HG02852 (cell line): Measurements from ENCODE around the gene IL17F.

Experiments used
- ATAC-seq: cut with Tn5 transposase; IDR thresholded peaks from one replicate; pipeline ENCODE4 v1.9.1; 2021; ENCODE audit warnings: mild to moderate bottlenecking, moderate library complexity; ENCODE audit not compliant: unreplicated experiment

IL17F gene

DNA sequence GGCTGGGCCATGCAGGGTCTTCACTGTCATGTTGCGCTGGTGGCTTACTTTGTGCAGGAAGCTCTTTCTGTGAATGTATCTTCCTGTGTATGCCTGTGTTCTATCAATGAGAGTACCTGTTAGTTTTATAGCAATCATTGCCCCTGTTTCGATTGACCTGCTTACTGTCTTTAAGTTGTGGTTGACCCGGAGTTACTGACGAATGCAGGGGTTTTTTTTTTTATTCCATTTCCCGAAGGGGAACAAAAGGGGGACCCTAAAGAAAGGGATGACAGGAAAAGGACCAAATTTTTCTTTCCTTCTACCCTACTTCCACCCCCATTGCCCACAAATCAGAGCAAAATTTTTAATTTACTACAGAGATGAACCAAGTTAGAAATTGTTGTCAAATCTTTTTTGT is at the start of gene IL17F:
Gene IL17F (minus strand): TSS at position 101 of the 400 bp plus-strand sequence. CDS start 71 bp downstream, at position 30.
- ATAC-seq = no peak

DNA sequence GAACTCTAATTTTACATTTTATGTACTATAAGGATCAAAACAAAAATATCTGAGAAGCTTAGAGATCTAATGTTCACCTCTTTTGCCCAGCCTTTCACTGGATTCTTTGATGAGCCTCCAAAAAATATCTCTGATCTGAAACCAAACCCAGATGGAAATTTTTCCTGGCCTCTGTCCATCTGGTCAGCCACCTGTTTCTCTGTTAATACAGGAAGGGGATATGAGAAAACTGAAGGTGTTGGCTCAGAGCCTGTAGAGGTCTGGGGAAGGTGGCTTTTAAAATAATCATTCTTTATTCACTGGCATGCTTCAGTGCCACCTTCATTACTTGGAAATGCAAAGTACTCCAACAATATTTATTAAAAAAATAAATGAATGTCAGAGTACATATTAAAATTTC is 48.8 kb upstream of the IL17F start:
- no peak for ATAC-seq

DNA sequence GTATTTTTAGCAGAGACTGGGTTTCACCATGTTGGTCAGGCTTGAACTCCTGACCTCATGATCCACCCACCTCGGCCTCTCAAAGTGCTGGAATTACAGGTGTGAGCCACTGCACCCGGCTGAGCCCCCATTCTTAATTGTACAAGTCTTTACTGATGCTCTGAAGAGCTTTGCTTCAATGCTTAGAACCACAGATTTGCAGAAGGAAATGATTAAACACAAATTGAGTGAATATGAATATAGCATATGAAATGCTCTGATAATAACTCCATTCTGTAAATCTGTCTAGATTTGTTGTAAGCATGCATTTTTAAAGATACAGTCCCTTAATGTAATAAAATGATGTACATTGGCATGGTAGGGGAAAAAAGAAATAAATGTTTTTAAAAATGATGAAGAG is 44.5 kb upstream of the IL17F start:
- ATAC-seq = no peak

DNA sequence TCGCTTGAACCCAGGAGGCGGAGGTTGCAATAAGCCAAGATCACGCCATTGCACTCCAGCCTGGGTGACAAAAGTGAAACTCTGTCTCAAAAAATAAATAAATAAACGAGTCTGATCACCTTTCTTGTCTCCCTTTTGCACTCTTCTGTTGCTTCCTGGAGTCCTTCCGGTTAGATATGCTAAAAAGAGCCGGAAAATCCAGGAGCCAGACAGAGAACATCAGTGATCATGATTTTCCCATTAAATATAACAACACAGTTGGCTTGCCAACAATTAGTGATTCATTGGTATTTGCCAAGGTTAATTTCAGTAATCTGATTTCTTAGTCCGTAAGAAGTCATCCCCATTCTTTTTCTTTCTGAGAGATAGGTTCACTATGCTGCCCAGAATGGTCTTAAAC is 43.9 kb upstream of the IL17F start:
- no peak for ATAC-seq

DNA sequence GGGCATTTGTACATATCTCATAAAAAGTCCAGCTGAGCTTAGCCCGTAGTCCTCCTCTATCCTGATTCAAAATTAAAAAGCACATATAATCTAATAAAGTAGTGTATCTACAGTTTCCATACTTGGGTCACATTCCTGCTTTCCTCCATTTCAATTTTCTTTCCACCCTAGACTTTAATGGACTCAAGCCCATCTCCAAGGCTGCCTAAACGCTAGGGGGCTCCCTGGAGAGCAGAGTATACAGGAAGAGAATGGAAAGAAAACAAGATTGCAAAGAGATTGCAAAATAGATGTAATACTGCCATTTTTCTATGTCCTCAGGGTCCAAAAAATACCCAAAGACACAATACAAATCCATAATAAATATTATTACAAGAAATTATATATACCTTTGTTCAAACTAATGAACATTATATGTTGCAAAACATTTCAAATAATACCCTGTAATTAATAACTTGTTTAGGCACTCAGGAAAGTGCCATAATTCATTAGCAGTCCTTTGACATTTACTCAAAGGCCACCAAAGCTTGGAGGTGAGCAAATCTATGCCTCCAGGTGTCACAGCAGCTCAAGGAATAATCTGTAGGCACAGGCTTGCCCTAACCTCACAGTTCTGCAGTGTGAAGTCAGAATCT is 42.6 kb upstream of the IL17F start:
- ATAC-seq = no peak

DNA sequence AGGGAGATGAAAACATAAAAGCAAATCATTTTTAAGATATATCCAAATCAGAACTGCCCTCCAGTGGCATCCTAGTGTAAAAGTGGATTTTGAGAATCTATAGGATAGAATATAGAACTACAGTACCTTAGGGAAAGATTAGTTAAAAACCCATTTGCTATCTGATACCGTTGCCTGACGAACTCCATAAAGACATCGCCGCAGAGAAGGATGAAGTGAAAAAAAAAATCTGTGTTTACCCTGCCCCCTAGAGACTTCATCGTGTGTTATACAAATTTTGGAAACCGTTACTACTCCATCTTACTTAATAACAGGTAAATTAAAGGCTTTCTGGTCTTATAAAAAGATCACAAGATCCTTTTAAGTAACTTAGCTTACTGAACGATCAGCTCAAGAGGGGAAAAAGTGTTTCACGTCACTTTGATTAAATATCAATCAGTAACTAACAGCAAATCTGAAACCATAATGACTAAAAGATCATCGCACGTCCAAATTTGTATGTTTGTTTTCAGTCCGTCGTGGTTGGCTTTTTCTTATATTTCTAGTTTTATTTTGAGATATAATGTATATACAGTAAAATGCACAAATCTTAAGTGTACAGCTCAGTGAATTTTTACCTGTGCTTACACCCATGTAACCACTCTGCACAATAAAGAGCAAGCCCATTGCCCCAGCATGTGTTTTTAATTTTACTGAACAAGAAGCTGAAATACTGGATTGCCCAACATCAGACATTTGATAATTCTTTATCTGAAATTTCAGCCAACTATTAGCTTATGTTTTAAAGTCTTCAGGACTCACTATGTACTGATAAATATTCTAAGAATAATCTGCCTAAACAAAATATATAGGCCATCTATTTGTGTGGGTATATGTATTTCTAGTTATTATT is 41.1 kb upstream of the IL17F start:
- no peak for ATAC-seq

DNA sequence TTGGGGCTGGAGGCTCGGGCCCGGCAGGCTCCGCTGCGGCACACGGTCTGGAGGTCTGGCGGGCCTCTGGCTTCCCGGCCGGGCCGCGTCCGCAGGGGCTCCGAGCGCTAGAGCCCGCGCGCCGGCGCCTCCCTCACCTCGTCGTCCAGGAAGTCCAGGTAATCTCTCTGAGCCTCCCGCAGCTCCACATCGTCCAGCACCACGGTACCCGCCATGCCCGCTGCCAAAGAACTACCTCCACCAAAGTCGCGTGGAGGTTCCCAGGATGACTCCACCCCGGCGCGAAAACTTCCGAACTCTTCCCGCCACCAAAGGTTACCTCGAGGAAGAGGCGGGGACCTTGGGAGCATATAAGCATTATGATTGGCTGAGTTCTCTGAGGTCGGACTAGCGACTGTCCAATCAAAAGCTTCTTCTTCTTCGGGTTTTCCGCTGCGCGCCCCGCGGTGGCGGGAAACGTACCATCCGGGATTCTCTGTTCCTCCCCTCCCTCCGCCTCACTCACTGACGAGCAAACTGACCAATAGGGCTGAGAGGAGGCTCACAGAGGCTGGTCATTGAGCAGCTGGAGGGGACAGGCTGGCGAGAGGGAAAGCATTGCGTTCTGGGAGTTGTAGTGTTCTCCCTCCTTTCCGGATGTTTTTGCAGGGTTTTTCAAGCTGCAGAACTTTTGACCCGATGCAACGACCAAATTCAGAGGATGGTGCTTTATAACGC is 40.3 kb upstream of the IL17F start, which contains the start of gene MCM3:
Gene MCM3 (minus strand): TSS at position 283 of the 717 bp plus-strand sequence. CDS start 68 bp downstream, at position 215.
- peak; percentile 96 for ATAC-seq

DNA sequence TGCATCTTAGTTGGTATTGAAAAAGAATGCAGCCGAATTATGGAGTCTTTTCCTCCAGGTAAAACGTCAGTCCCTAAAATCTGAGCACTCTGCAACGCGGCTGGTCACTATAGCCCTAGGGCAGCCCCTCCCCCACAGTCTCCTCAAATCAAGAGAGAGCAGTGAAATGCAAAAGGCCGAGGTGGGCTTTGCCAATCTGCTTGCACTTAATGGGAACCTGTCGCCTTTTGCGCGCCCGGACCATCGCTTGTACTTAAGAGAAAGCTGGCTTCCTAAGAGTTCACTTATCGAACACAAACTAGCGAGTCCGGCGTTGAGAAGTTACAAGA is 39.8 kb upstream of the IL17F start:
- ATAC-seq = peak; percentile 3

DNA sequence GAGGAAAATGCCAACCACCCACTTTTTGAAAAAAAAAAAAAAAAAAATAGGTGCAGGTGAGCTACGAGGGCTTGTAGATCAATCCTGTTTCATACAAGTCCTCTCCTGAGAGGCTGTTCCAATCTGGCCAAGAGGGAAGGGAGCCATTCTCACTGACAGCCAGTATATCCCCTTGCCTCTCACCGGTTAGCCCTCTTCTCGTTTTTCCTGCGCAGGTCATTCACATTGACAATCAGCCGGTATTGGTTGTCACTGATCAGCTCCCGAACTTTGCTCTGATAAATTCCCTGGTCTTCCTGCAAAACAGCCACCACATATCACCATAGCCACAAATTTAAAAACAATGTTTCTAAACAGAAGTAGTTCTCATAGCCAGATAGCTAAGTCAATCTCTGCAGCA is 38.8 kb upstream of the IL17F start:
- ATAC-seq = no peak

DNA sequence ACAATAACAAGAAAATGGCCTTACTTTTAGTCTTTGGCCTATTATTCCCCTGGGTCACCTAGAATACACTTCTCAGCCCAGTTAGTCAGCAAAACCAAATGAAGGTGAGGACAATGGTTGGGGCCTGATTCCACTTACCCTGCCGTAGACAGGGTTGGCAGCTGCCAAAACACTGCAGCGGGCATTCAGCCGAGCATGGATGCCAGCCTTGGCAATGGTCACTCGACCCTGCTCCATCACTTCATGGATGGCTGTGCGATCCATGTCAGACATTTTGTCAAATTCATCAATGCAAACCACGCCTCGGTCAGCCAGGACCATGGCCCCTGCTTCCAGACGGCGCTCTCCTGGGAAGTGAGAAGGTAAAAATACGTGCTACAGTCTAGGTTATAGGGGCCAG is 31.8 kb upstream of the IL17F start:
- ATAC-seq = no peak

DNA sequence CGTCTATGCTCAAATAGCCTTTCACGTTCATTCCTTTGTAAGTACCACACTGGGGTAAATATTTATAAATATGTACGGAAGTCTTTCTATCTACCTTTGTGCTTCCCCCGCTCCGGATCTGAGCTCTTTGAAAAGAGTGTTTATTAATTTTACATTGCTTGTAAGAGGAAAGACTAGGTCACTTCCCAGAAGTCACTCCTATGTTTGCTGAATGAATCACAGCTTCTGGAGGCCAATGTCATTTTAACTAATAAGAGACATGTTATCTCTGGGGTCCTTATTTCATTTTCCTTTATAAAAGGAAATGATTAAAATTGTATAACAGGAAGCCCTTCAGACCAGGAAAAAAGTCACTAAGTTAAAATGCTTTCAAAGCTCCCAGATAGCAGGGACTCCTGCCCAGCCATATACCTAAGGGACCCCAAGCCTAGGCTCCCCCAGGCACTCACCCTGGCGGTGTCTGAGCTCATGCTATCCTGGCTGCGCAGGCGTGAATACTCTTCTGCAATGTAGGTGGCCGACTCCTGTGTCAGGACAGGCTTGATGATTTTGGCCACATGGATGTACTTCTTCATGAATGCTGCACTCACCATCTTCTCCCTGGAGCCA is 27.7 kb upstream of the IL17F start:
- no peak for ATAC-seq

DNA sequence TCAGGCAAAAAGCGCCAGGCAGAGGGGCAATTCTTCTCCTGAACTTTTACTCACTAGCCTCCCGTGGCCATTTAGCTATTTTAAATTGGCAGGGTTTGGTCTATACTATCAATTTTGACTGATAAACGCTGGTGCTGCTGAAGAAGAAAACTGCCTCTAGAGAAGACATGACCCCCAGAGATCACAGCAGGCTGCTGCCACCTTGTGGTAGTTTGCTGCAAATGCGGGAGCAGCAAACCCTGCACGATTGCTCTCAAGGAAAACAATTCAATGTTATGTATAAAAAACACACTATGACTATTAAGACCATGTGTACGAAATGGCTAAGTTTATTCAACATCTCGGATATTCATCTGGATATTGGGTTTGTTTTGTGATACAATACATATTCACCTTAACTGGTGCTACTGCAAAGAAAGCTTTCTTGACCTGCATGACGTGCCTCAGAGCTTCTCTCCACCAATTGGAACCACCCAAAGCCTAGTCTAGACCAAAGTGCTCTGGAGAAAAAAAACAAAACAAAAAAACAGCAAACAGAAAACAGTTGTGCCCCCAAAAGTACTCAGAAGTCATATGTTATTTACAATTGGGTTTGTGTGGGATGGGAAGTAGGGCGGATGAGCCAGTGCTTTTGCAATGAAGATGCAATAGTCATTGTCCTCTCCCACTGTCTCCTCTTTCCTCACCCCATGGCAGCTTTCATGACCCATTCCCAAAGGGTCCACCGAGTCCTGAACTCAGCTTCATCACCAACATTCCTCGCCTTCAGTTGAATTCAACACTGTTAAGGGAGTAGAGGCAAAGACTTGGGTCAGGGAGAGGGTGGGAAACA is 19.6 kb upstream of the IL17F start:
- ATAC-seq = peak; percentile 77

DNA sequence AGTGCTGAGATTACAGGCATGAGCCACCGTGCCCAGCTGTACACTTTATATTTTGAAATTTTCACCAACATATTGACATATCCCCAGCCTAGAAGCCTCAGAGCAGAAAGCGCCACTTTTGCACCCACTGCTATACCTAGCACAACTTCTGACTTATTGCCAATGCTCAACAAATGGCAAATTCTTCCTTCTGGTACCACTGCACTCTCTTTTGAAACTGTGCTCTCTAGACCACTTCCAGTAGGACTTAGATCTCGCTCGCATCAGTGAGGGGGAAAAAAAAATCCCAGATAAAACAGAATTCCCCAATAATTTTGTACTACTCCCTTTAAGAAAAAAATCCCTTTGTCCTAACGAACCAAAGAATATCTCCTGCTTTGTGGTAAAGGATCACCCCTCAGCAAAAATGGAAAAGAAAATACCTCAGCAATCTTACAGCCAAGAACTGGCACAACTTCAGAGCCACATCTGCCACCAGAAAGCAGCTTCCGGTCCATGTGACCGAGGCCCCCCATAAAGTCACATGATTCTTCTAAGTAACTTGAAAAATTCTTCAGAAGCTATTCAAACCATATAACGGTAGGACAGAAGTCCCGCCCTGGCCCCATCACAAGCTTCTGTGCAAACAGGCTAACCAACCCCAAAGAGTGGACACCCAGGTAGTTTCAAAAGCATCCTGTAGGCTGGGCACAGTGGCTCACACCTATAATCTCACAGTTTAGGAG is 18.5 kb upstream of the IL17F start:
- no peak for ATAC-seq

DNA sequence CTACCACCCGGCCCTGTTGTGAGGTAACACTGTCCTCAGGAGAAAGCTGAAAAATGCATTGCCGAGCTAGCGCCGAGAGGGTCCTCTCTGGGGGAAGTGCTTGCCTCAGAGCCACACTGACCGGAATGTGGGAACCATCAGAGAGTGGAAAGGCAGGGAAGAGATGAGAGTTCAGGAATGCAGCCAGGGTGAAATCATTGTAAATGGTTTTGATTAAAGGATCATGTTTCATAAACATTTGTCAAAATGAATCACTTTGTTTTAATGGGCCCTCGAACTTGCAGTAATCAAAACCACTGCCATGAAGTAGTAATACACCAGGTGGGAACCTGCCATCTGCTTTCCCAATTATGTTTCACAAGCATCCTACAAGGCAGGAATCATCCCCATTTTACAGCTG is 16.9 kb upstream of the IL17F start:
- no peak for ATAC-seq

DNA sequence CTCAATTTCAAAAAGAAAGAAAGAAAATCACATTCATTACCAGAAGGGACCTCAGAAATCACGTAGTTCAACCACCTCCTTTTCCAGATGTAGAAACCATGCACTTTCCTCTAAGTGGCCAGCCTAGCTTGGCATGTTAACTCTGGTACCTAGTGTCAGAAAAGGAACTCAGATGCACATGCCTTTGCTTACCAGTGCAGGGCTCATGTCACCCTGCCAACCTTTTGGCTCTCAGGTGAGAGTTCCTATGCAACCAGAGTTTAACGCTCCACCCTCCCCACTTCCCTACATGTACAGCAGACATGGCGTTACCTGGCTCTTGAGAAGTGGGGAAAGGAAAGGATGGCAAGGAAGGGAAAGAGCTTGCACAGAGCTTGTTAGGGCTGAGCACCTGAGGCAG is 16.3 kb upstream of the IL17F start:
- no peak for ATAC-seq

DNA sequence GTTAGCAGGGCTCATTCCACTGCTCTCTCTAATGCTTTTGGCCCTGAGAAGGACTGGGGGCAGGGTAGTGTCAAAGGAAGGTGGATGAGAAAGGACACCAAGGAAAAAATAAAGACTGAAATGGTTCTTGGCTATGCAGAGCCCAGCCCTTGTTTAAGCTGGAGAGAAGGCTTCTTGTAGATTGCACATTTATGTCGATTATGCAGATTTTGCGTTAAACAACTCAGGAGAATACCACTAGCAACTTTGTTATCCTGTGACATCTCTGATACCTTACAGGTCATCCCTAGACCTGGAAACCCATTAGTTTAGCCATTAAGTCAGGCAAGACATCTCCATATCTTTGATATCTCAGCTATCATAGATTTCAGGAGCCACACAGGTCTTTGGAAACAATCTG is 11.1 kb upstream of the IL17F start:
- no peak for ATAC-seq

DNA sequence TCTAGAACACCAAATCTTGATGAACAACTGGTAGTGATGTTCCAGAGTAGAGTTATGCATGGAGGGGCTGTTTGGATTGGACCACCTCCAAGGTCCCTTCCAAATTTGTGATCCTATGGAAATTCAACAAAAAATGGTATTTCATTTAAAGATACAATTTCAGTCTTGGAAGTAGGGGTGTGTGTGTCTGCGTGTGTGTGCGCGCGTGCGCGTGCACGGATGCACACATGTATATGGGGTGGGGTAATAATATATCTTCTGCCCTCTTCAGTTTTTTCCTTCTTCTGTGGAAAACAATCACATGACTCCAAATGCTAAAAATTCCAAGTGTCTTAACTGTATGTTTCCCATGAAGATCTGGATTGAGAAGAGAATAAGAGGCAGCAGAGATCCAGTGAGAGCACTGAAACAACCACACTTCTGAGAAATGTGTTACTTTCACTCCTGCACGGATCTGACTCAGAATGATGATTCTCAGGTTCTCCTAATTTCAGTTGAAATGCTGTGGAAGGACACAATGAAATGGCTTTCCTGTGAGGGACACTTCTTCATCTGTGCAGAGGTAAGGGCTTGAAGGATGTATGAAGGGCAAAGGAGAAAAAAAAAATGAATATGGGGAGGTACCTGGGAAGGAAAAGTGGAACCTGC is 10.6 kb upstream of the IL17F start:
- no peak for ATAC-seq

DNA sequence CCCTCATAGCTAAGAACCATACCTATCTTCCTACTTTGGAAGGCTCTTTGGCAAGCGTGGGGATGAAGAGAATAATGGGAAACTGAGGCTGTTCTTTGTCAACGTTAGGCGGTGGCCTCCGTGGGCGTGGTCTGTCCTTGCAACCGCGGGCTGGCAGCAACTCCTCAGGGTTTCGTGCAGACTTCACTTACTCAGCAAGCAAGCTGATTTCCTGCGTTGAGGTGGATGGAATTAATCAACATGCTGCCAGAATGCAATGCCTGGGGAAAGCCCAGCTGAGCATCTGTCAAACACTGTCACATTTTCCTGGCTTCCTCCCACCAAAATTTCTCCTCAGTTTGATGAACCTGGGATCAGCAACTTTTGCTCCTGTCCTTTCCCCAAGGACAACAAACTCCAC is 9.2 kb upstream of the IL17F start:
- no peak for ATAC-seq

DNA sequence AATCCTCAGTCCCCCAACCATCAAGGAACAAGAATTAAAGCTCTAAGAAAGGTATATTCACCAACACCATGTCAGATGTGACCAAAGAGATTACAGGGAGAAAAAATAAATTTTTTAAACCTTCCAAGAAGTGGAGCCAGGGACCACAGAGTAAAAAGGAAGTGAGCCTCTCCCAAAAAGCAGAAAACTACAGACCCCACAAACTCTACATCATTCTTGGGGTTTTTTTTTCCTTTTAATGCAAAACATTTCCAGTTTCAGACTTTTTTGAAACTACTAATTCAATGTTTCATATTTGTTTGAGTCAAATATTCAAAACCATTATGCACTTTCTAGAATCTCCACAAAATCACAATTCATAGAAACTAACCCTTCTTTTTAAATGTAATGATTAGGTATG is 6.8 kb upstream of the IL17F start:
- ATAC-seq = no peak
